Measurements from ENCODE around the gene C16orf54. TPM values are rescaled to one million over a fixed set of nuclear protein-coding genes. Genes with fewer than 3 reads are reported as not detected.
"Not testable (repeated sequence)": the region's sequence is repeated elsewhere in the genome, so short reads cannot be mapped to it uniquely, and the experiment has no call there.

C16orf54 gene
- total and polyA plus RNA-seq, 11 donors: 0.15 to 4.2 (median 0.51) TPM

DNA sequence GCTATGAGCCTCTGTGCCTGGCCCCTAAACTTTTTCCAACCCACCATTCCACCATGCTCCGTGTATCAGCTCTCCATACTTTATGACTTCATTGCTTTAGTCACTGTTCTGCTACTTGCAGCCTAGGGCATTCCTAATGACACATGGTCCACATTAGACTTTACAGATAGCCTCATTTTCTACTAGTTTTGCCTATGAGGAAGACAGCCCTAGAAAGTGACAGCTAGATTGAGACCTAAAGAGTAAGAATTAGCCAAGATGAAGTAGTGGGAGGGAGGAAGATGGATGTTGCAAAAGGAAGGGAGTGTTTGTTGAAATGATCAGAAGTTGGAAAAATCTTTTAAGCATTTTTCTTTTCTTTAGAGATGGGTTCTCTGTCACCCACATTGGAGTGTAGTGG, 11.0 kb downstream of the C16orf54 start:
- no peak overlapping the region for H3K27ac ChIP-seq
- DNase-seq: no peak
- intact Hi-C loops (cut with DNase I): no loop called here
- peaks cover 0 to 11% (median 0%) of the 10 kb centered on the region in 9 donors for H3K27me3 ChIP-seq
- H3K9me3 ChIP-seq: no peaks in the 10 kb centered on the region
- H3K4me3 ChIP-seq: no peak overlapping the region
- 2 to 82% (median 73%) methylated on average over 1 of the region's 1 CpG for WGBS, 4 donors
- ATAC-seq: no peak
- H3K4me1 ChIP-seq: peaks cover 0 to 24% (median 0%) of the 10 kb centered on the region in 12 donors
- TF ChIP-seq, protein P1, sequence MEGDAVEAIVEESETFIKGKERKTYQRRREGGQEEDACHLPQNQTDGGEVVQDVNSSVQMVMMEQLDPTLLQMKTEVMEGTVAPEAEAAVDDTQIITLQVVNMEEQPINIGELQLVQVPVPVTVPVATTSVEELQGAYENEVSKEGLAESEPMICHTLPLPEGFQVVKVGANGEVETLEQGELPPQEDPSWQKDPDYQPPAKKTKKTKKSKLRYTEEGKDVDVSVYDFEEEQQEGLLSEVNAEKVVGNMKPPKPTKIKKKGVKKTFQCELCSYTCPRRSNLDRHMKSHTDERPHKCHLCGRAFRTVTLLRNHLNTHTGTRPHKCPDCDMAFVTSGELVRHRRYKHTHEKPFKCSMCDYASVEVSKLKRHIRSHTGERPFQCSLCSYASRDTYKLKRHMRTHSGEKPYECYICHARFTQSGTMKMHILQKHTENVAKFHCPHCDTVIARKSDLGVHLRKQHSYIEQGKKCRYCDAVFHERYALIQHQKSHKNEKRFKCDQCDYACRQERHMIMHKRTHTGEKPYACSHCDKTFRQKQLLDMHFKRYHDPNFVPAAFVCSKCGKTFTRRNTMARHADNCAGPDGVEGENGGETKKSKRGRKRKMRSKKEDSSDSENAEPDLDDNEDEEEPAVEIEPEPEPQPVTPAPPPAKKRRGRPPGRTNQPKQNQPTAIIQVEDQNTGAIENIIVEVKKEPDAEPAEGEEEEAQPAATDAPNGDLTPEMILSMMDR (IDR thresholded peaks at IDR 0.05): no peak
- no peak for TF ChIP-seq POLR2A (IDR thresholded peaks at IDR 0.05)
- no peaks in the 10 kb centered on the region for H3K36me3 ChIP-seq

DNA sequence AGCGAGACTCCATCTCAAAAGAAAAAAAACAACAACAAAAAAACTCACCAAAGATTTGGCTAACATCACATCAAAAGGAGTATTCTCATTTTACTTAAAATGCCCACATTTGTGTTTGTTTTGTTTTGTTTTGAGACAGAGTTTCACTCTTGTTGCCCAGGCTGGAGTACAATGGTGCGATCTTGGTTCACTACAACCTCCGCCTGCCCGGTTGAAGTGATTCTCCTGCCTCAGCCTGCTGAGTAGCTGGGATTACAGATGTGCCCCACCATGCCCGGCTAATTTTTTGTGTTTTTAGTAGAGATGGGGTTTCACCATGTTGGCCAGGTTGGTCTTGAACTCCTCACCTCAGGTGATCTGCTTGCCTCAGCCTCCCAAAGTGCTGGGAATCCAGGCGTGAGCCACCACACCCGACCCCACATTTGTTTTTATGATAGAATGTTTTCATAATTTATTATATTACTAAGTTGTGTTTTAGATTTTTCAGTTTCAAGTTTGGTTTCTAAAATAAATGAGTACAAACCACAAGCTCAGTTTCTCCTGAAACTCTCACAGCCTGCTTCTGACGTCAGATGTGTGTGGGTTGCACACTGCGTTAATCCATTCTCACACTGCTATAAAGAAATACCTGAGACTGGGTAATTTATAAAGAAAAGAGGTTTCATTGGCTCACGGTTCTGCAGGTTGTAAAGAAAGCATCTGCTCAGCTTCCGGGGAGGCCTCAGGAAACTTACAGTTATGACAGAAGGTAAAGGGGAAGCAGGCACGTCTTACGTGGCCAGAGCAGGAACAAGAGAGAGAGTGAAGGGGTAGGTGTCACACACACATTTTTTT, 13.8 kb downstream of the C16orf54 start:
- H3K4me3 ChIP-seq; H3K9me3 ChIP-seq; ATAC-seq; intact Hi-C loops (cut with DNase I); H3K27ac ChIP-seq; DNase-seq; H3K4me1 ChIP-seq; H3K36me3 ChIP-seq: not testable (repeated sequence)
- peaks cover 0 to 11% (median 0%) of the 10 kb centered on the region in 9 donors for H3K27me3 ChIP-seq
- 78 to 84% (median 82%) methylated on average over 13 of the region's 13 CpGs for WGBS, 4 donors

DNA sequence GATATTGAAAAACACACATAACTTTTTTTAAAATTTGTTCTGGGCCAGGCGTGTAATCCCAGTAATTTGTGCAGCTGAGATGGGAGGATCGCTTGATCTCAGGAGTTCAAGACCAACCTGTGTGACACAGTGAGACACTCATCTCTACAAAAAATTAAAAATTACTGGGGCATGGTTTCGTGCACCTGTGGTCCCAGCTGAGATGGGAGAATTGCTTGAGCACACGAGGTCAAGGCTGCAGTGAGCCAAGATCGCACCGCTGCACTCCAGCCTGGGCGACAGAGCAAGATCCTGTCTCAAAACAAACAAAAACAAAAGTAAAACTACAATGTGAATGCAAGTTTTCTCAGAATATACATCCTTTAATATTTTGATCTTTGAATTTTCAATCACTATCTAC, 15.1 kb downstream of the C16orf54 start:
- peaks cover 0 to 11% (median 0%) of the 10 kb centered on the region in 9 donors for H3K27me3 ChIP-seq
- WGBS, 4 donors: 66 to 74% (median 73%) methylated on average over 7 of the region's 7 CpGs
- no peaks in the 10 kb centered on the region for H3K36me3 ChIP-seq
- intact Hi-C loops (cut with DNase I): no loop called here
- no peaks in the 10 kb centered on the region for H3K9me3 ChIP-seq
- no peak overlapping the region for H3K27ac ChIP-seq
- peaks cover 0 to 7% (median 0%) of the 10 kb centered on the region in 12 donors for H3K4me1 ChIP-seq
- ATAC-seq (no peak), DNase-seq (no peak)
- H3K4me3 ChIP-seq: no peak overlapping the region
- TF ChIP-seq POLR2A (IDR thresholded peaks at IDR 0.05): no peak
- TF ChIP-seq, protein P1 (IDR thresholded peaks at IDR 0.05): no peak

DNA sequence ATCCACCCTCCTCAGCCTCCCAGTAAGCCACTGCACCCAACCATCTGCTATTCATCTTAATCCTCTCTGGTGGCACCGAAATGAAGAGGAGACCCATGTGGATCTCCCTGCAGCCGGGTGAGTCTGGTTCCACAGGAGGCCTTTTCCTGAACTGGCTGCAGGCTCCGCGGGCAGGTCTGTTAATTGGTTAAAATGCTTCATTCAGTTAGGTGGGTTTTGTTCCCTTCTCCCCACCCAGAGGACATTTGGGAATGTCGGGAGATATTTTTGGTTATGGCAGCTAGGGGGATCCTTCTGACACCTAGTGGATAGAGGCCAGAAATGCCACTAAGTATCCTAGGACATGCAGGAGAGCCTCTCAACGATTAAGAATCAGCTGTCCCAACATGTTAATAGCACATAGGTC, 16.7 kb downstream of the C16orf54 start:
- Histone ChIP-seq H3K27ac (no peak overlapping the region), H3K4me3 (peak overlapping the region in 3 of 12 donors; percentile 13 to 29 (median 19)), H3K9me3 (no peaks in the 10 kb centered on the region), H3K27me3 (peaks cover 0 to 2% (median 0%) of the 10 kb centered on the region in 9 donors), H3K36me3 (no peaks in the 10 kb centered on the region), H3K4me1 (peaks cover 0 to 7% (median 0%) of the 10 kb centered on the region in 12 donors)
- WGBS, 4 donors: 18 to 44% (median 33%) methylated on average over 6 of the region's 6 CpGs
- no peak for TF ChIP-seq POLR2A (IDR thresholded peaks at IDR 0.05)
- TF ChIP-seq, protein P1 (IDR thresholded peaks at IDR 0.05): peak; percentile 25 to 68 (median 46)
- no peak for DNase-seq
- intact Hi-C loops (cut with DNase I): no loop called here
- ATAC-seq: peak in 3 of 4 donors; percentile 38 to 69 (median 47)

All from heart left ventricle (tissue), 16 donors.